HL-60/S4 treated with retinoic acid at 250 ng/mL for 4 days and 3 days (cell line): ENCODE data around the gene FHDC1.

Experiments used
- in situ Hi-C: fragments of 300-500 bp; cut with MboI; formaldehyde crosslinking; loops from 2 replicates; pipeline ENCODE4 v1.7.0; 2022; ENCODE audit warnings: low sequenced_read_pairs

FHDC1 gene

DNA sequence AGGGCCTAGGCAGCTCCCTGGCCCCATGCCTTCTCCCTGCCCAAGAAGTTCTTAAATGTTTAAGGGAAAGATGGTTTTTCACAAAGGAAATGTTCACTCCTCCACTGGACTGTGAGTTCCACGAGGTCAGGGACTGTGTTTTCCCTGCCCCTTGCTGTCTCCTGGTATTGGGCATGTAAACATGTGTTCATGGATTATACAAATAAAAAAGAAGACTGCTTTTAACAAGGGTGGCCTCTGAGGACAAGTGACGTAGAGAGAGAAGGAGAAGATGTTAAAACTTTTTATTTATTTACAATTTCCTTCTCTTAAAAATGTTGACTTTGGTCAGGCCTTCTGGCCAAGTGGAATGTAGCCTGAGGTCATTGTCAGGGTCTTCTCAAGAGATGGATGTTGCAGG lies 66.0 kb downstream of the FHDC1 start:
- in situ Hi-C loops, result no loop called here

DNA sequence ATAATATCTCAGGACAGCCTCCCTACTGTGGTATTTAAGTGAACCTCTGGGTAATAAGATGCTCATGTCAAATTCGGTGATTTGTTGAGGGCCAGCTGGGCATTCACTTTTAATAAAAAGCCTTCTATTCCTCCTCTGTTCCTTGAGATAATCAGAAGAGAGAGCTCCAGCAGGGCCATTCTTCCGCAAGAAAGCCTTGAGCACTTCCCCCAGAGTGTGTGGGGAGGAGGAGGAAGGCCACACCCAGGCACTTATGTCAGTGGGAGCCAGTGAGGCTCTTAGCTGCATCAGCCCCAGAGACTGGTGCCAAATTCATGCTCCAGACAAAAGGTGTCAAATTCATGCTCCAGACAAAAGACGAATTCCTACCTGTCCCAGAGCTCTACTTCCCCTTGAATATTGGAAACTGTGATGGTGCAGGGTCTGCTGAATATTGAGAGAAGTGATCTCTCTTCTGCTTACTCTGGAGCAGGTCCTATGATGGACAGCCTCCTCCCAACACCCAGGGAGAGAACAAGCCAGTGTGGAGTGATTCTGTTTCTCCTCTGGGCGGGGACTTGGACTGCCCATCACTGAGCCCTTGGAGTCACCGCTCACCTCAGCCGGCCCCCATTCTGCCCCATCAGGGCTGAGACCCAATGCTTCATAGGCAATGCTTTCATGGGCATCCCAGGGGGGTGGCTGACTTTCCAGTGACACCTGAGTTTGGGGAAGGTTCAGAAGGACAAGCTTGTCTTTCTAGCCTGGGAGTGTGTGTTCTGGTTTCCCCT lies 68.1 kb downstream of the FHDC1 start:
- in situ Hi-C loops, result no loop called here

DNA sequence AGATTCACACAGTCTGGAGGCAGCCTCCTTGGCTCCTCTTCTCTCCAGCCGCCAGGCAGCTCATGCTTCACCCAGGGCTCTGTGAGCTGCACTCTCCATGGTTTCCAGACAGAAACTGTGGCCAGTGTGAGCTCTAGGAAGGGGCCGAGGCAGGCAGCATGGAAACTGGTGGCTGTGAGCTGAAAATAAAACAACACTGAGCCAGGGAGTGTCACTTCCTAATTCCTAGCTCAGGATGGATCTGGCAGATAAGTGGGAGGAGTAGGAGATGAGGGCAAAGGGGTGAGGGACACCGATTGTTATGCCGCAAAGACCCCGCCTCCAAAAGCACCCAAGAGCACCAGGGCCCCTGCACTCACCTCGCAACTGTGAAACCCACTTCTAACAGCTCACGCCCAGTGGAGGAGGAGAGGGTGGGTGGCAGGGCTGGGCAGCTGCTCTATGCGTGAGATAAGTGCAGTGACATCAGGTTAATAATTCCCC lies 69.8 kb downstream of the FHDC1 start:
- in situ Hi-C loops, result no loop called here

DNA sequence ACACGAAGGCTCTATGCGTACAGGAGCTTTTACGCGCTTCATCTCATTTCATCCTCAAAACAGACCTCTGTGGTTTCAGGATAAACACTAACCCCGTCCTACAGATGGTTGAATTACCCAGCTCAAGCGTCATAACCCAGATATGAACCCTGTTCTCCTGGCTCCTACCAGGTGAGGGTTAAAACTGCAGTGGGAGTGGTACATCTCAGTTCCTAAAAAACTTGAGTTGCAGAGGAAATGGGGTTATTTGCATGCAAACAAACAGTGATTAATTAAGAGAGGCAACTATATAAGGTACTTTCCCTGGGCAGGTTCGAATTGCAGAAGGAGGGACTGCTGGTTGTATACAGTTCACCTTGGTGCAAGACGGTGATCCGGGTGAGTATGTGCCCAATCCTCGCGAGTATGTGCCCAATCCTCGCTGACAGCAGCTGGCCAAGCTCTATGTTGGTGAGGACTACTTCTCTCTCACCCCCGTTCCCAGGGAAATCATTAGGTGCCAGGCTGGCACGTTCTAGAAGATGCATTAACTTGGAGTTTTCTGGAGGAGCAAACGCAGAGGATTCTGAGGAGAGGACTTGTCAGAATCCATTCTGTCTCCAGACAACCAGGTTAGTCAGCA lies 72.6 kb downstream of the FHDC1 start:
- in situ Hi-C loops, result no loop called here

DNA sequence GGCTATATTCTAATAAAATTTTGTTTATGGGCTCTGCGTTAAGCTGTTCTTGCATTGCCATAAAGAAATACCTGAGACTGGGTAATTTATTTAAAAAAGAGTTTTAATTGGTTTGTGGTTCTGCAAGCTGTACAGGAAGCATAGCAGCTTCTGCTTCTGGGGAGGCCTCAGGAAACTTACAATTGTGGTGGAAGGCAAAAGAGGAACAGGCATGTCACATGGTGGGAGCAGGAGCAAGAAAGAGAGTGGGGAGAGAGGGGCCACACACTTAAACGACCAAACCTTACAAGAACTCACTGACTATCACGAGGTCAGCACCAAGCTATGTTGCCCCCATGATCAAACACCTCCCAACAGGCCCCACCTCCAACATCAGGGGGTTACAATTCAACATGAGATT lies 74.0 kb downstream of the FHDC1 start:
- in situ Hi-C loops, result no loop called here

DNA sequence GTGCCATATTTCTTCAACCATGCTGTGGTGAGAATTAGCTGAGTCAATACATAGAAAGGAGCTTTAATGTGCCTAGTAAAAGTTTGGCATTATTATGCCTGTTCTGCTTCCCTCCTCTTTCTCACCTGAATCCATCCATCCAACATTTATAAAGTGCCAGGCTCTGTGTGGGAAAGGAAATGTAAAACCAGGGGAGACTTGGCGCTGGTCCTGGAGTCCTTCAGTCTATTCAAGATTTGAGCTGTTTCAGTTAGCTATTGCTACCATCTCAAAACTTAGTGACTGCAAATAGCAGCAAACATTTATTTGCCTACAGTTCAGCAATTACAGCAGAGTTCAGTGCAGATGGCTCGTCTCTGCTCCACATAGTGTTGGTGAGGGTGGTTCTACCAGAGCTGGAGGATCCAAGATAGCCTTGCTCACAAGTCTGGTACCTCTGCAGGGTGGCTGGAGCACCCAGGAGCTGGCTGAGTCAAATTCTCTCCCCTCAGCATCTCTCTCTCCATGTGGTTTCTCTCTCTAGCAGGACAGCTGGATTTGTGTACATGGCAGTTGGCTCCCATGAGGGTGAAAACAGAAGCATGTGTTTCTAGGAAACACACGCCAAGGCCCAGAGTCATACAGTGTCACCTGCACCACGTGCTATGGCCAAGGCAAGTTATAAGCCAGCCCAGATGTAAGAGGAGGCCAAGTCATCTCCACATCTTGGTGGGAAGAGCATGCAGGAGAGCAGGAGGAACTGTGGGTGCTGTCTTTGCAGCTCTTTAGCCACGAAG lies 77.3 kb downstream of the FHDC1 start:
- in situ Hi-C loops, result no loop called here

DNA sequence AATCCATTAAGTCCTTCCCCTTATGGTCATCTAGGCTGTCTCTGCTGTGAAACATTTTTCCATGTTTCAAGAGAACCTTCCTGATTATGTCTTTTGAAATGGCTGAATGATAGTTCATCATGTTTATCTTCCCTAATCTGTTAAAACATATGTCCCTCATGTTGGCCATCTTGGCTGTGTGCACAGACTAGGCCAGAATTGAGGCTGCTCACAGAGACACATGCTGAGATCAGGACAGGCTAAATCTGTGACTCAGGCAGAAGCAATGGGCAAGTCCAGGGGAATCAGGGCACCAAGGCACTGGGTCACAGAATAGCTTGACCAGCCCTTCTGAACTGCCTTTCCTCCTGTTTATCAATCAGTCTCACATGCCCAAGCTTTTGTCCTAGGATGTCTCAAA lies 78.3 kb downstream of the FHDC1 start:
- in situ Hi-C loops, result no loop called here

DNA sequence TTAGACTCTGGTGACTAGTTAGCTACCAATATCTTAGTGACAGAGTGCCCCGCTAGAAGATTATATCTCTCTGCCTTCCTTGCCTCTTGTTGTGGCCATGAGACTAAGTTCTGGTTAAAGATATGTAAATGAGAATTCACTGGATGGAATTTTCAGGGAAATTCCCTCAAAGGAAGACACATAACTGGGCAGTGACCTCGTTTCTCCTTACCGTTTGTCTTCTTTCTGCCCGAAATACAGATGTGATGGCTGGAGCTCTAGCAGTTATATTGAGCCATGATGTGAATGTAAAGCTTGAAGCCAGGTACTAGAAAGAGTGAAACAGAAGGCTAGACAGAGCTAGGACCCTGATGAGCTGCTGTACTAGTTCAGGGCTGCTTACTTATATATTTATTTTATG lies 80.5 kb downstream of the FHDC1 start:
- in situ Hi-C loops, result no loop called here

DNA sequence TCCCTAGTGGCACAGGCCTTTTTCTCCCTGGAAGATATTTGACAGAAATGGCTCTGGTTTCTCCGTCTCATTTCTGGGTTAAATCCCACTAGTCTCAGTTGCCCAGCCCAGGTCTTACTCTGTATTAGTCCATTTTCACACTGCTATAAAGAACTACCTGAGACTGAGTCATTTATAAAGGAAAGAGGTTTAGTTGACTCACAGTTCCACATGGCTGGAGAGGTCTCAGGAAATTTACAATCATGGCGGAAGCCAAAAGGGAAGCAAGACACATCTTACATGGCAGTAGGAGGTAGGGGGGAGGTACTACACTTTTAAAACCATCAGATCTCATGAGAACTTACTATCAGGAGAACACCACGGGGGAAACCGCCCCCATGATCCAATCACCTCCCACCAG lies 81.9 kb downstream of the FHDC1 start:
- in situ Hi-C loops, result no loop called here

DNA sequence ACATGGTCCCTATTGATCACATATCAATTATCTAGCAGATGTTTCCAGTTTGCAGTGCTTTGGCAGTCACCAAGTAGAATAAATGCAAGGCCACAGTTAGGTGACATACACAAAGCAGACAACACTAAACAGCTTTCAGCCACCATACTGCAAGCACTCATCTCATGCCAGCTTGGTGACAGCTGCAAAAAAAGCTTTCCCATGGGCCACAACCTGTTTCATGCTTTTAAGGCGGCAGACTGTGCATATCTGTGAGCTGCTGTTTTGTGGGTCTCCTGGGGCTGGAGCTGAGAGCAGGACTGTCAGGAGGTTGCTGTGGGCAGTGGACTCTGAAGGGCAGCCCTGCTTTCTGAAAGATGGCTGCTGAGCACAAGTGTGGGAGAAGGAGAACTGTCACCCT lies 82.6 kb downstream of the FHDC1 start:
- in situ Hi-C loops, result no loop called here

DNA sequence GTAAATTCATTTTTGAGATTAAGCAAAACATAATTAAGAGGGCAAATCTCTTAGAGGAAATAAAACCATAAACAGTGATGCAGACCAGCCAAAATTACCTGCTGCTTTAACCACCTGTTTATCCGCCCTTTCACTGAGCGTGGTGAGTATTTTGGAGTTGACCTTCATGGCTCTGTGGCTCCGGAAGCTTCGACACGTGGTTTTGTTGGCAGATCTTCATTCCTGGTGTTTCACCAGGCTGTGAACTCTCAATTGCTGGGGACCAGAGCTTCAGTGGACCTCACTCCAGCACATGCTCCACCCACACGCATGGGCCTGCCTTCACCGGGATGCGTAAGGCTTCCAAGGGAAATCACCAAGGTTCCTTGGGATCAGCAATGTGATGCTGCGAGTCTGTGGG lies 83.8 kb downstream of the FHDC1 start:
- in situ Hi-C loops, result no loop called here

DNA sequence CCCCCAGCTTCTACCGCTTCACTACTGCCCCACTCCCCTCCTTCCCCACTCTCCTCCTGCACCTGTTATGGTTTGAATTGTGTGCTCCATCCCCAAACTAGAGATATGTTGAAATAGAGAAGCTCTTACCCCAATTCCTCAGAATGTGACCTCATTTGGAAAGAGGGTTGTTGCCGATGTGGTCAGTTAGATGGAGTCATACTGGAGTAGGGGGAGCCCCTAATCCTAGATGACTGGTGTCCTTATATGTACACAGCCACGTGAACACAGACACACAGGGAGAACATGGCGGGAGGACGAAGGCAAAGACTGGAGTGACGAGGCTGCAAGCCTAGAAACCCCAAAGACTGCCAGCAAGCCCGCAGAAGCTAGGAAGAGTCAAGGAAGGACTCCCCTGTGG lies 84.3 kb downstream of the FHDC1 start:
- in situ Hi-C loops, result no loop called here

DNA sequence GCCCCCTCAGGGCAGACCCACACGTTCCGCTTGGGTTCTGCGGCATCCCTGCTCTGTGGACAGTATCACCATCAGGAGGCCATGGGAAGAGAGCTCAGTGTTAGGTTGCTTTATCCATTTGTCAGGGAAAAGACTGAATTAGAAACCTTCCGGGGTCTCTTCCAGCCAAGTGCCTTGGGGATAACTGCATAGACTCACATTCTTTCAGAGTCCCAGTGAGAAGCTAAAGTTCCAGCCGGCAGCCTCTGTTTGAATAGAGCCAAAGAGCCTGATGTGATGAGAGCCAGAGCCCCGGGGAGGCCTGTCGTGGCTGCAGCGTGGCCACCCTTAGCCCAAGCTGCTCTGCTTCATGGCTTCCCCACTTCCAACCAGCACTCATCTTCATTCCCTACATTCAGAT lies 85.2 kb downstream of the FHDC1 start:
- in situ Hi-C loops, result no loop called here

DNA sequence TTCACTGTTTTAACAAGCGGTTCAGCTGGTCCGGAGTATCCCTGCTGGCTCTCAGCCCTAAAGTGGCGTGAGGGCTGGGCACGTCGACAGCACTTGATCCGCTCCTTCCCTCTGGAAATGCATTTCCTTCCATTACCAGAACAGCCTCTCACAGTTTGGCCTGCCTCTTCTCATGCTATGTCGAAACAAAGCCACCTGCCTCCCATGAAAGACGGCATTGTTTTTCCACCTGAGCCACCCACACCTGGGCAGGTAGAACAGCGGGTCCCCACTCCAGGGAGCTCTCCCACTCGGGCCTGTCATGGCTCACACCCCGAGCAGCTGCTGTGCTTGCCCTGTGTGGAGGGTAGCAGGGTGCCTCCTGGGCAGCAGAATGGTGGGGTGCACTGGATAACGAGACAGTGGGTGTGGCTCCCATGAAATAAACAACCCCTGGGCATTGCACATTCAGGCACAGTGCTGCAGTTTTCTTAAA lies 86.2 kb downstream of the FHDC1 start:
- in situ Hi-C loops, result no loop called here

DNA sequence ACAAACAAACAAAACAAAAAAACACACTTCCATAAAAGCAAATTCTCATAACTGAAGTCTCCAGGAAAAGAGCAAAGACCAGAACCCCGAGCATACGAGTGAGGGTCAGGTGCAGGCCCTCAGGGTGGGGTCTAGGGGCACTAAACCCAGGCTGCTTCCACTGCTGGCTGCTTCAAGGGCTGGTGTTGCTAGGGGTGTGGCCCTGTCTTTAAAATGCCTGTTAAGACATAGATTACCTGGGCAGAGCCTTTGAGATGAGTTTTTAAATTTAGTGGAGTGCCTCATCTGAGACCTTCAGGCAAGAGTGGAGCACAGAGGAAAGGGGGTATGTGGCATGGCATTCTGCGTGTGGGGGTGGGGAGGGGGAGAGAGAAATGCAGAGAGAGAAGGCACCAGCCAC lies 87.0 kb downstream of the FHDC1 start:
- in situ Hi-C loops, result no loop called here

DNA sequence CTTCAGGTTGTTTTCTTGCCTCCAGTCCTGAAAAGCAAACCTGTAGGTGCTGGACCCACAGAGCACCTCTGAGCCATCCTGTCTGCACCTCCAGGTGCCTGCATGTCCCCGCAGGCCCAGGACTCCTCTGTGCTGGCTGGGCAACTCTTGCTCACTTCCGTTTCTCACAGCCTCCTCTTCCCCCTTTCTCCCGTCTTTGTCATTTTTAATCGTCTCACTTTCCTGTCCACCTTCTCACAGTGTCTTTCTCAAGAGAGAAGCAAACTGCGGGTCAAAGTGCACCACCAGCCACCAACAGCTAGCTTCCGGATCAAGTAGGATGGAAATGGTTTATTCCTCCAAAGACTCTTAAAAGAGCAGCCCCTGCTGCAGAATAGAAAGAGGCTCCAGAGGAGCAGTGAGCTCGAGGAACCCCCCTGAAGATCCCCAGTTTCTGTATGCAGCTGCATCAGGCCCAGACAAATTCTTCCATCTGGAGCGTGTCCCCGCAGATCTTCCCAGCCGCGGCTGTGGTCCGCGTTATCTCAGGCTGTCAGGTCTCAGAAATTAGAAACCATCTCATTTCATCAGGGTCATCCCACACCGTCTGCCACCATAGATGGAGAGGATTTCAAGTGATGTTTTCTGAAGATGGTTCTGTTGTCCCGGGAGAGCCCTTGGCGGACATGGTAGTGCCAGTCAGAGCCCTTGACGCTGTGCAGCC lies 87.7 kb downstream of the FHDC1 start:
- in situ Hi-C loops, result no loop called here

DNA sequence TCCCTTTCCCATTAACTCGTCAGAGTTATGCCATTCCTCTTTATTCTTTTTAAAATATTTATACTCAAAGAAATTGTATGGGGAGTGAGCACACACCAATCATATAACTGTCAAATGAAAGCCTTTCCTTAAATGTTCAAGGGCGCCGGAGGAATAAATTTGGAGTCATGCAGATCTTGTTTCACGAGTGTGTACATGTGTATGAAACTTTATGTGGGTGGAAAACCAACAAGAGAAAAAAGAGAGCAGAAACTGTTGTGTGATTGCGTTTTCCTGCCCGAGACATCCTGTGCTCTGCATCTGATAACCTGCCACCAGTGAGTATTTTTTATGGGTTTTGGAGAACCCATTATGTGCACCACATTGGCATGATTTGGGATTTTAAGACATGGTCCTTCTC lies 88.3 kb downstream of the FHDC1 start:
- in situ Hi-C loops, result no loop called here

DNA sequence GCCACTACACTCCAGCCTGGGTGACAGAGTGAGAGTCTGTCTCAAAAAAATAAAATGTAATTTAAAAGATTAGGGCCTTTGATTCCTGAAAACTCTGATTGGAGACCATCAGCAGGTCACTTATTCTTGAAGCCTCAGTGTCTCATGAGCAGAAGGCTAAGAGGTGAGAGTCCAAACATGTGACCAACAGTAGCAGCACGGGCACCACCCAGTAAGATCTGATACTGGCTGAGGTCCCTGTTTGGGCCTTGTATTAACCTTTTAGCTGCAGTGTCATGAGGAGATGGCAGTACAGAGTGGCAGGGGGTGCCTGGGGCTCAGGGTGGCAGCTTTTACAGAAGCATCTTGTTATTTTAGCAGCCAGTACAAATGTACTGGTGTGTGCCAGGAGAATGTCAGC lies 89.3 kb downstream of the FHDC1 start:
- in situ Hi-C loops, result no loop called here

DNA sequence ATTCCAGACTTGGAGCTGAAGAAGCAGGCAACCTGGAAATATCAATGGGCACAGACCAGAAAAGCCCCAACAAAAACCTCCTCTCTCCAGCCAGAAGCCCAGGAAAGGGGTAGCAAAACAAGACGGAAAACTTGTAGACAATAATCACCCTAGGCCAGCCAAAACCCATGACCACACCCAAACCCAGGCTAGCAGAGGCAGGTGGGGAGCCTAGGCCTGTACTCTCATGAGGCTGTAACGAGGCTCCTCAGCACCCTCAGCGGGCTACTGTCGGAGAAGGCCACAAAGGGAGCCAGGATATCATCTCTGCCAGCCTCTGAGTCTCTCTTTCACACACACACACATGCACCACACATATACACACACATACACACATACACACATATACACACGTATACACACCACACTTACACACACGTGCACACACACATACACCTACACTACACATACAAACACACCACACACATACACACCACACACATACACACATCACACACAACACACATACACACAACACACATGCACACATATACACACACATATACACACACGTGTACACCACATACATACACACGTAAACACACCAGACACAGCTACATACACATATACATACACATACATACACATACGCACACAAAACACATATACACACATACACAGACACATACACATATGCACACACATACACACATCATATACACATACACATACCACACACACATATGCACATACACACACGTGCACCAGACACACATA lies 90.6 kb downstream of the FHDC1 start:
- in situ Hi-C loops, result no loop called here

DNA sequence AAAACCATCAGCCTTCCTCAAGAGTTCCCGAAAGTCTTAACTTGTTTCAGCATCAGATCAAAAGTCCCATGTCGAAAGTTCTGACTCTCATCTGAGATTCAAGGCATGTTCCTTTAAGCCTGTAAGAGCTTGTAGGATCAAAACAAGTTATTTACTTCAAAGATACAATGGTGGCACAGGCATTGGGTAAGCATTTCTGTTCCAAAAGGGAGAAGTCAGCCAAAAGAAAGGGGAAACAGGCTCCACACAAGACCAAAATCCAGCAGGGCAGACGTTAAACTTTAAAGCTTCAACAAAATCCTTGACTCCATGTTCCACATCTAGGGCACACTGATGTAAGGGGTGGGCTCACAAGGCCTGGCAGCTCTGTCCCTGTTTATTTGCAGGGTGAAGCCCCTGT lies 91.7 kb downstream of the FHDC1 start:
- in situ Hi-C loops, result no loop called here

DNA sequence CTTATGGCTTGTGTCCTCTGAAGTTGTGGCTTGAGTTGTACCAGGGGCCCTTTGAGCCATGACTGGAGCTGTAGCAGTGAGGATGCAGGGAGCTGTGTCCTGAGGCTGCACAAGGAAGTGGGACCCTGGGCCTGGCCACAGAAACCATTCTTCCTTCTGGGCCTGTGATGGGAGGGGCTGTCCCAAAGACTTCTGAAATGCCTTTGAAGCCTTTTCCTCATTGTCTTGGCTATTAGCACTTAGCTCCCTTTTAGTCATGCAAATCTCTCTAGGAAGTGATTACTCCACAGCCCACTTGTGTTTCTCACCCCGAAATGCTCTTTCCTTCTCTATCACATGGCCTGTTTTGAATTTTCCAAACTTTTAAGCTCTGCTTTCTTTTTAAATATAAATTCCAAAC lies 92.4 kb downstream of the FHDC1 start:
- in situ Hi-C loops, result no loop called here
